ENCODE results near the gene MRPL46. TPM values are rescaled to one million over a fixed set of nuclear protein-coding genes. Genes with fewer than 3 reads are reported as not detected.

Gene MRPL46
- total and polyA plus RNA-seq, 2 of the 4 experiments (the other 2 are of a cell fraction), result 14.2 to 24.2 TPM

DNA sequence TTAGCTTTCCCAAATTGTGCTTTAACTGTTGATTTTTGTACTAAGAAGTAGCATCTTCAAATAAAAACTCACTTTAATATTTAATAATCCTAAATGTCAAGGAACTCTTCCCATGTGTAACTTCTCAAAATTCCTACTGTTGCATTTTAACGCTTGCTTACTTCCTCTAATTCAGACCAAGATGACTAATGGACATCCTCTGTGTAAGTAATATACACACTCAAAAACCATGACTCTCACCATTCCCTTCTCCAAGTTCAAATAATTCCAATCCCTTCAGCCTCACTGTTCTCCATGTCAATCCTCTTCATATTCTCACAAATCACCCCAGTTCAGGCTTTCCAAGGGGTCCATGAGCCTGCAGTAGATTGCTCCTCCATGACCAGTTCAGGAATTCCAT lies 13.0 kb downstream of the MRPL46 start:
- TF ChIP-seq RAD21 (IDR thresholded peaks at IDR 0.05; ENCODE audit: low read length), result no peak
- no peak for TF ChIP-seq CEBPB (IDR thresholded peaks at IDR 0.05; ENCODE audit: low read depth, low read length)
- TF ChIP-seq MAFK (IDR thresholded peaks at IDR 0.05; ENCODE audit: low read depth, low read length), result no peak
- no peak for TF ChIP-seq RFX5 (IDR thresholded peaks at IDR 0.05; ENCODE audit: low read depth, low read length)
- no peak for TF ChIP-seq CHD1 (IDR thresholded peaks at IDR 0.05; ENCODE audit: low read depth, low read length)
- TF ChIP-seq SMC3 (IDR thresholded peaks at IDR 0.05; ENCODE audit: low read depth, low read length), result no peak
- no peak for TF ChIP-seq BHLHE40 (IDR thresholded peaks at IDR 0.05; ENCODE audit: low read depth, low read length)
- no peak for TF ChIP-seq RCOR1 (IDR thresholded peaks at IDR 0.05; ENCODE audit: insufficient replicate concordance, low read length)
- TF ChIP-seq FOS (IDR thresholded peaks at IDR 0.05; ENCODE audit: low read depth, low read length), result no peak
- TF ChIP-seq NFE2L2 (IDR thresholded peaks at IDR 0.05; ENCODE audit: low read depth, low read length), result no peak
- TF ChIP-seq, protein P1, sequence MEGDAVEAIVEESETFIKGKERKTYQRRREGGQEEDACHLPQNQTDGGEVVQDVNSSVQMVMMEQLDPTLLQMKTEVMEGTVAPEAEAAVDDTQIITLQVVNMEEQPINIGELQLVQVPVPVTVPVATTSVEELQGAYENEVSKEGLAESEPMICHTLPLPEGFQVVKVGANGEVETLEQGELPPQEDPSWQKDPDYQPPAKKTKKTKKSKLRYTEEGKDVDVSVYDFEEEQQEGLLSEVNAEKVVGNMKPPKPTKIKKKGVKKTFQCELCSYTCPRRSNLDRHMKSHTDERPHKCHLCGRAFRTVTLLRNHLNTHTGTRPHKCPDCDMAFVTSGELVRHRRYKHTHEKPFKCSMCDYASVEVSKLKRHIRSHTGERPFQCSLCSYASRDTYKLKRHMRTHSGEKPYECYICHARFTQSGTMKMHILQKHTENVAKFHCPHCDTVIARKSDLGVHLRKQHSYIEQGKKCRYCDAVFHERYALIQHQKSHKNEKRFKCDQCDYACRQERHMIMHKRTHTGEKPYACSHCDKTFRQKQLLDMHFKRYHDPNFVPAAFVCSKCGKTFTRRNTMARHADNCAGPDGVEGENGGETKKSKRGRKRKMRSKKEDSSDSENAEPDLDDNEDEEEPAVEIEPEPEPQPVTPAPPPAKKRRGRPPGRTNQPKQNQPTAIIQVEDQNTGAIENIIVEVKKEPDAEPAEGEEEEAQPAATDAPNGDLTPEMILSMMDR (conservative IDR thresholded peaks at IDR 0.05; ENCODE audit: low read depth, low read length), result no peak
- TF ChIP-seq, protein P2, sequence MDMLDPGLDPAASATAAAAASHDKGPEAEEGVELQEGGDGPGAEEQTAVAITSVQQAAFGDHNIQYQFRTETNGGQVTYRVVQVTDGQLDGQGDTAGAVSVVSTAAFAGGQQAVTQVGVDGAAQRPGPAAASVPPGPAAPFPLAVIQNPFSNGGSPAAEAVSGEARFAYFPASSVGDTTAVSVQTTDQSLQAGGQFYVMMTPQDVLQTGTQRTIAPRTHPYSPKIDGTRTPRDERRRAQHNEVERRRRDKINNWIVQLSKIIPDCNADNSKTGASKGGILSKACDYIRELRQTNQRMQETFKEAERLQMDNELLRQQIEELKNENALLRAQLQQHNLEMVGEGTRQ (IDR thresholded peaks at IDR 0.05; ENCODE audit: low read depth, low read length), result no peak
- TF ChIP-seq, protein P3, sequence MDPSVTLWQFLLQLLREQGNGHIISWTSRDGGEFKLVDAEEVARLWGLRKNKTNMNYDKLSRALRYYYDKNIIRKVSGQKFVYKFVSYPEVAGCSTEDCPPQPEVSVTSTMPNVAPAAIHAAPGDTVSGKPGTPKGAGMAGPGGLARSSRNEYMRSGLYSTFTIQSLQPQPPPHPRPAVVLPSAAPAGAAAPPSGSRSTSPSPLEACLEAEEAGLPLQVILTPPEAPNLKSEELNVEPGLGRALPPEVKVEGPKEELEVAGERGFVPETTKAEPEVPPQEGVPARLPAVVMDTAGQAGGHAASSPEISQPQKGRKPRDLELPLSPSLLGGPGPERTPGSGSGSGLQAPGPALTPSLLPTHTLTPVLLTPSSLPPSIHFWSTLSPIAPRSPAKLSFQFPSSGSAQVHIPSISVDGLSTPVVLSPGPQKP (IDR thresholded peaks at IDR 0.05; ENCODE audit: borderline replicate concordance, low read depth, low read length), result no peak
- no peak for TF ChIP-seq MXI1 (IDR thresholded peaks at IDR 0.05; ENCODE audit: borderline replicate concordance, low read depth, low read length)
- no peak for TF ChIP-seq POLR2A (IDR thresholded peaks at IDR 0.05; ENCODE audit: low read depth, low read length)
- Histone ChIP-seq H2BK15ac (ENCODE audit: low read depth, low read length) (no peak overlapping the region), H2AK5ac (ENCODE audit: low read depth, low read length) (no peak overlapping the region), H2AK9ac (replicated peaks; ENCODE audit: low read depth, low read length, poor library complexity) (no peak overlapping the region), H2BK20ac (ENCODE audit: low read depth, low read length) (no peak overlapping the region), H3K4me1 (ENCODE audit: control insufficient read depth, insufficient read depth, low read length) (peaks cover 1% of the 10 kb centered on the region; the same call in 1 of the 2 replicates), H4K20me1 (ENCODE audit: insufficient read depth, low read length) (no peaks in the 10 kb centered on the region), H3K36me3 (ENCODE audit: control insufficient read depth, insufficient read depth, low read length) (peaks cover 5% of the 10 kb centered on the region), H3K23ac (ENCODE audit: low read depth, low read length) (no peak overlapping the region), H4K91ac (ENCODE audit: insufficient read depth, low read depth, low read length) (no peak overlapping the region), H3K9me1 (ENCODE audit: insufficient read depth, low read length) (0 out of 2 replicates have a peak, but pooled peaks cover 3% of the 10 kb centered on the region), H3K4ac (ENCODE audit: low read depth, low read length) (no peak overlapping the region), H4K5ac (ENCODE audit: low read depth, low read length) (no peak overlapping the region), H3K18ac (ENCODE audit: low read depth, low read length) (no peak overlapping the region), H3K56ac (ENCODE audit: extremely low read depth, insufficient read depth, low read length) (no peak overlapping the region), H3K4me3 (ENCODE audit: insufficient read depth, low read depth, low read length) (no peak overlapping the region), H3K9me3 (ENCODE audit: control insufficient read depth, insufficient read depth, low read length) (no peaks in the 10 kb centered on the region), H3K27me3 (ENCODE audit: control insufficient read depth, insufficient read depth, low read length) (peaks cover 4% of the 10 kb centered on the region; the same call in 1 of the 2 replicates), H4K8ac (ENCODE audit: low read depth in 2 of 2, low read length in 2 of 2) (no peak overlapping the region), H3K79me1 (ENCODE audit: low read depth in 1 of 2, low read length in 2 of 2) (no peaks in the 10 kb centered on the region), H3K9ac (ENCODE audit: low read depth, low read length) (no peak overlapping the region), H3K14ac (replicated peaks; ENCODE audit: low read depth, low read length) (no peak overlapping the region), H2BK5ac (ENCODE audit: low read depth, low read length, poor library complexity, severe bottlenecking) (no peak overlapping the region), H3K4me2 (ENCODE audit: low read depth, low read length) (no peak overlapping the region), H2BK120ac (ENCODE audit: low read depth, low read length) (no peak overlapping the region), H3K27ac (ENCODE audit: insufficient read depth, low read length) (no peak overlapping the region), H2AFZ (replicated peaks; ENCODE audit: low read length, poor library complexity) (no peak overlapping the region)
- ChIA-PET CTCF (interaction anchor here (0.8 to 1.3 kb wide), 4 partner anchors 9 to 146 kb away, joined by 3 to 5 read pairs (median 4); no protein-coding TSS in a partner anchor), POLR2A (ENCODE audit: unreplicated experiment) (no interaction called here)
- ATAC-seq (ENCODE audit: low read depth) (0 out of 2 replicates have a peak, but pooled peaks have one; percentile 19), DNase-seq (peak; percentile 39)
- intact Hi-C loops (cut with micrococcal nuclease), result no loop called here
- in situ Hi-C loops (cut with MboI; ENCODE audit: low sequenced_read_pairs), result no loop called here
- 33% methylated on average over 1 of the region's 1 CpG; no CpG with 5 or more reads in 1 of the 2 experiments for WGBS, 2 experiments (ENCODE audit: extremely low coverage in 2 of 2, insufficient read length in 1 of 2)
- no TSS peak for BruUV-seq (replicated peaks)
- dilution Hi-C loops (cut with HindIII; ENCODE audit: low sequenced_read_pairs, unreplicated experiment), result no loop called here
